ENCODE results near the gene TBC1D2B.

GRCh38 chr15:77974416-77975331 lies 102.8 kb downstream of the TBC1D2B start:
- TF ChIP-seq EZH2 (IDR thresholded peaks at IDR 0.05; ENCODE audit: borderline replicate concordance, low read depth, low read length, severe bottlenecking), result no peak
- no peak for TF ChIP-seq CTCF (IDR thresholded peaks at IDR 0.05; ENCODE audit: extremely low read depth in 1 of 2, insufficient read depth in 1 of 2, low read depth in 1 of 2, low read length in 2 of 2)
- no peak for TF ChIP-seq POLR2A (IDR thresholded peaks at IDR 0.05; ENCODE audit: low read depth, low read length)
- no peak for TF ChIP-seq MAX (IDR thresholded peaks at IDR 0.05; ENCODE audit: insufficient read depth, insufficient read length)
- TF ChIP-seq POLR2AphosphoS5 (IDR thresholded peaks at IDR 0.05; ENCODE audit: insufficient read depth, low read depth, low read length), result no peak
- no peak for TF ChIP-seq JUN (IDR thresholded peaks at IDR 0.05; ENCODE audit: borderline replicate concordance, insufficient read depth, insufficient read length, low read depth)
- TF ChIP-seq MYC (IDR thresholded peaks at IDR 0.05; ENCODE audit: low read depth, low read length), result no peak
- TF ChIP-seq FOS (IDR thresholded peaks at IDR 0.05; ENCODE audit: borderline replicate concordance, insufficient read depth, low read length), result no peak

All from endothelial cell of umbilical vein (primary cell).